K562 (cell line): ENCODE data around the gene FBXL12. TPM values are rescaled to one million over a fixed set of nuclear protein-coding genes. Genes with fewer than 3 reads are reported as not detected.

Experiments used
- BHLHE40 ChIP-seq: IDR thresholded peaks from 2 replicates; pipeline ENCODE4 v1.6.1; 2011; ENCODE audit warnings: low read length, improper control_type of control experiment
- ESRRA ChIP-seq: fragments of 450-650 bp; IDR thresholded peaks from 2 replicates; pipeline ENCODE4 v1.6.1; 2014; ENCODE audit warnings: low read depth, mild to moderate bottlenecking, moderate library complexity, borderline replicate concordance
- HCFC1 ChIP-seq: IDR thresholded peaks from 2 replicates; pipeline ENCODE4 v1.6.1; 2012; ENCODE audit warnings: low read depth, low read length, improper control_type of control experiment
- MTA3 ChIP-seq: fragments of 450-650 bp; formaldehyde crosslinking; IDR thresholded peaks from 2 replicates; pipeline ENCODE4 v1.6.1; 2017; ENCODE audit warnings: mild to moderate bottlenecking, borderline replicate concordance
- POU5F1 ChIP-seq: fragments of 150-350 bp; IDR thresholded peaks from 2 replicates; pipeline ENCODE4 v1.6.1; 2014; ENCODE audit warnings: borderline replicate concordance, low read length, low read depth, mild to moderate bottlenecking; ENCODE audit not compliant: partially characterized antibody
- RBM25 ChIP-seq: fragments of 200-400 bp; formaldehyde crosslinking; IDR thresholded peaks from 2 replicates; pipeline ENCODE4 v1.6.1; 2018; ENCODE audit warnings: low read length, low read depth, moderate library complexity; ENCODE audit not compliant: severe bottlenecking
- SMARCA4 ChIP-seq: fragments of 450-650 bp; IDR thresholded peaks from 2 replicates; pipeline ENCODE4 v1.6.1; 2016
- SRSF1 ChIP-seq: fragments of 200-400 bp; formaldehyde crosslinking; IDR thresholded peaks from 2 replicates; pipeline ENCODE4 v1.6.1; 2017; ENCODE audit warnings: mild to moderate bottlenecking, low read depth, low read length, moderate library complexity
- XRCC4 ChIP-seq: IDR thresholded peaks from one replicate; pipeline ENCODE4 v1.6.1; 2011; ENCODE audit not compliant: insufficient read depth, insufficient read length; ENCODE audit errors: extremely low read depth
- XRCC5 ChIP-seq: fragments of 200-400 bp; formaldehyde crosslinking; IDR thresholded peaks from 2 replicates; pipeline ENCODE4 v1.6.1; 2017; ENCODE audit warnings: low read depth, mild to moderate bottlenecking, low read length
- ZBTB5 ChIP-seq: fragments of 450-650 bp; IDR thresholded peaks from 2 replicates; pipeline ENCODE4 v1.6.1; 2017; ENCODE audit warnings: antibody characterized with exemption
- ZNF280B ChIP-seq: fragments of 250-450 bp; sonication (Bioruptor Pico); IDR thresholded peaks from 2 replicates; pipeline ENCODE4 v1.5.1; 2021; ENCODE audit warnings: mild to moderate bottlenecking
- polyA plus RNA-seq, 8 experiments: library from polyadenylated mRNA; depleted of rRNA in 4 of 8; stranded (reverse) in 5 of 8; unstranded in 3 of 8; fragments of >200 nt; fragmentation: Nextera tagmentation in 2 of 8; fragmentation: Illumina TruSeq in 1 of 8; extraction: Ambion mirVana in 2 of 8; extraction: Trizol in 1 of 8; gene quantifications; 2 replicates each; pipeline versions ENCODE4 v1.2.1 to v1.2.3, GENCODE V29; 2011 to 2014; ENCODE audit warnings: inconsistent platforms in 1 of 8, missing spikeins in 1 of 8
- total RNA-seq, 7 experiments: library from RNA; depleted of rRNA in 6 of 7; stranded (reverse); fragments of >200 nt in 6 of 7; fragmentation: Illumina TruSeq in 2 of 7; extraction: Trizol in 2 of 7; gene quantifications; 2 replicates each; pipeline versions ENCODE4 v1.2.1 to v1.2.3, GENCODE V29; 2011 to 2021; ENCODE audit warnings: low replicate concordance in 1 of 7
- TF ChIP-seq, protein P1 (sequence below), 2 experiments: IDR thresholded peaks; 2 replicates each; pipeline ENCODE4 v1.6.1; 2011; ENCODE audit warnings: borderline replicate concordance in 1 of 2, control low read depth in 1 of 2, low read depth in 1 of 2, low read length in 1 of 2, mild to moderate bottlenecking in 1 of 2, mixed read lengths in 1 of 2, moderate library complexity in 1 of 2; ENCODE audit not compliant: insufficient read depth in 1 of 2, insufficient read length in 1 of 2, poor library complexity in 1 of 2, severe bottlenecking in 1 of 2; ENCODE audit errors: extremely low read depth in 1 of 2
- TF ChIP-seq, protein P2 (sequence below): IDR thresholded peaks from 2 replicates; pipeline ENCODE4 v1.6.1; 2016; ENCODE audit warnings: missing genetic modification characterization, missing compliant biosample characterization
- TF ChIP-seq, protein P3 (sequence below), 2 experiments: fragments of 450-650 bp in 1 of 2; IDR thresholded peaks; 2 replicates each; pipeline ENCODE4 v1.6.1; 2011 to 2017; ENCODE audit warnings: low read depth in 2 of 2, antibody characterized with exemption in 1 of 2, borderline replicate concordance in 1 of 2, low read length in 1 of 2, mild to moderate bottlenecking in 1 of 2, mixed read lengths in 1 of 2; ENCODE audit not compliant: control insufficient read depth in 1 of 2

The FBXL12 gene
- total and polyA plus RNA-seq, 9 of the 15 experiments (the other 6 are each of a cell fraction or from before 2014, with no cell fraction given) = 2.7 to 40.5 (median 26.5) TPM

DNA sequence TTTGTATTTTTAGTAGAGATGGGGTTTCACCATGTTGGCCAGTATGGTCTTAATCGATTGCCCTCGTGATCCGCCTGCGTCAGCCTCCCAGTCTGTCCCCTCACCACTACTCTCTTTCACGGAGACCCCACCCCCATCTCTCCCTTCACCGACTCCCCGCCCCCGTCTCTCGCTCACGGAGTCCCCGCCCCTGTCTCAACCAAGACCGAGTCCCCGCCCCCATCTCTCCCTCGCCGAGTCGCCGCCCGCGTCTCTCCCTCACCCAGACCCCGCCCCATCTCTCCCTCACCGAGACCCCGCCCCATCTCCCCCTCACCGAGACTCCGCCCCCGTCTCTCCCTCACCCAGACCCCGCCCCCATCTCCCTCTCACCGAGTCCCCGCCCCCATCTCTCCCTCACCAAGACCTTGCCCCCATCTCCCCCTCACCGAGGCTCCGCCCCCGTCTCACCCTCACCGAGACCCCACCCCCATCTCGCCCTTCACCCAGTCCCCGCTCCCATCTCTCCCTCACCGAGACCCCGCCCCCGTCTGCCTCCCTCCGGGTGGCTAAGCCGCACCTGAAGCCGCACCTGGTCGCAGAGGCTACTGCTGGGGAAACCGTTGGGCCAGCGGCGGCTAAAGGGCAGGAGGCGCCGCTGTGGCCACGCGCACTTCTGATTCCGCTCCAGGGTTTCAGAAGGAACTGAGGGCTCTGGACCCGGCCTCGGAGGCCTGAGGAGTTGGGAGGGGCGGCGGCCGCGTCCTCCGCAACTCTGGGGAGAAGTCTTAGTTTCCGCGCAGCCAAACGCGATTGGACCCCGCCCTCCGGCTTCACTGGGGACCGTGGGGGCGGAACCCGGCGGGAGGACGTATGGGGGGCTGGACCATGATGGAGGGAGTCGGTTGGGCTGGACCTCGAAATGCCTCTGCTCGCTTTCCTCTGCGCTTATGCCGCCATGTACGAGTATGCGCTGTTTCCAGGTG is 33.2 kb downstream of the FBXL12 start (continued):
- TF ChIP-seq ZBTB5 = peak; percentile 61; the same call in 1 of the 2 replicates
- TF ChIP-seq XRCC5 = no peak
- no peak for TF ChIP-seq SRSF1
- 0 out of 2 replicates have a peak, but pooled peaks have one; percentile 30 for TF ChIP-seq HCFC1
- TF ChIP-seq XRCC4 = no peak
- TF ChIP-seq BHLHE40 = no peak
- TF ChIP-seq, protein P1, sequence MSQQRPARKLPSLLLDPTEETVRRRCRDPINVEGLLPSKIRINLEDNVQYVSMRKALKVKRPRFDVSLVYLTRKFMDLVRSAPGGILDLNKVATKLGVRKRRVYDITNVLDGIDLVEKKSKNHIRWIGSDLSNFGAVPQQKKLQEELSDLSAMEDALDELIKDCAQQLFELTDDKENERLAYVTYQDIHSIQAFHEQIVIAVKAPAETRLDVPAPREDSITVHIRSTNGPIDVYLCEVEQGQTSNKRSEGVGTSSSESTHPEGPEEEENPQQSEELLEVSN (IDR thresholded peaks at IDR 0.05; ENCODE audit: borderline replicate concordance in 1 of 2, extremely low read depth in 1 of 2, insufficient read depth in 1 of 2, insufficient read length in 1 of 2, low read depth in 1 of 2, low read length in 1 of 2, poor library complexity in 1 of 2, severe bottlenecking in 1 of 2) = peak in 1 of 2 experiments; percentile 50
- TF ChIP-seq, protein P2, sequence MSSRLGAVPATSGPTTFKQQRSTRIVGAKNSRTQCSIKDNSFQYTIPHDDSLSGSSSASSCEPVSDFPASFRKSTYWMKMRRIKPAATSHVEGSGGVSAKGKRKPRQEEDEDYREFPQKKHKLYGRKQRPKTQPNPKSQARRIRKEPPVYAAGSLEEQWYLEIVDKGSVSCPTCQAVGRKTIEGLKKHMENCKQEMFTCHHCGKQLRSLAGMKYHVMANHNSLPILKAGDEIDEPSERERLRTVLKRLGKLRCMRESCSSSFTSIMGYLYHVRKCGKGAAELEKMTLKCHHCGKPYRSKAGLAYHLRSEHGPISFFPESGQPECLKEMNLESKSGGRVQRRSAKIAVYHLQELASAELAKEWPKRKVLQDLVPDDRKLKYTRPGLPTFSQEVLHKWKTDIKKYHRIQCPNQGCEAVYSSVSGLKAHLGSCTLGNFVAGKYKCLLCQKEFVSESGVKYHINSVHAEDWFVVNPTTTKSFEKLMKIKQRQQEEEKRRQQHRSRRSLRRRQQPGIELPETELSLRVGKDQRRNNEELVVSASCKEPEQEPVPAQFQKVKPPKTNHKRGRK (tag) = no peak
- TF ChIP-seq, protein P3, sequence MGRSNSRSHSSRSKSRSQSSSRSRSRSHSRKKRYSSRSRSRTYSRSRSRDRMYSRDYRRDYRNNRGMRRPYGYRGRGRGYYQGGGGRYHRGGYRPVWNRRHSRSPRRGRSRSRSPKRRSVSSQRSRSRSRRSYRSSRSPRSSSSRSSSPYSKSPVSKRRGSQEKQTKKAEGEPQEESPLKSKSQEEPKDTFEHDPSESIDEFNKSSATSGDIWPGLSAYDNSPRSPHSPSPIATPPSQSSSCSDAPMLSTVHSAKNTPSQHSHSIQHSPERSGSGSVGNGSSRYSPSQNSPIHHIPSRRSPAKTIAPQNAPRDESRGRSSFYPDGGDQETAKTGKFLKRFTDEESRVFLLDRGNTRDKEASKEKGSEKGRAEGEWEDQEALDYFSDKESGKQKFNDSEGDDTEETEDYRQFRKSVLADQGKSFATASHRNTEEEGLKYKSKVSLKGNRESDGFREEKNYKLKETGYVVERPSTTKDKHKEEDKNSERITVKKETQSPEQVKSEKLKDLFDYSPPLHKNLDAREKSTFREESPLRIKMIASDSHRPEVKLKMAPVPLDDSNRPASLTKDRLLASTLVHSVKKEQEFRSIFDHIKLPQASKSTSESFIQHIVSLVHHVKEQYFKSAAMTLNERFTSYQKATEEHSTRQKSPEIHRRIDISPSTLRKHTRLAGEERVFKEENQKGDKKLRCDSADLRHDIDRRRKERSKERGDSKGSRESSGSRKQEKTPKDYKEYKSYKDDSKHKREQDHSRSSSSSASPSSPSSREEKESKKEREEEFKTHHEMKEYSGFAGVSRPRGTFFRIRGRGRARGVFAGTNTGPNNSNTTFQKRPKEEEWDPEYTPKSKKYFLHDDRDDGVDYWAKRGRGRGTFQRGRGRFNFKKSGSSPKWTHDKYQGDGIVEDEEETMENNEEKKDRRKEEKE (IDR thresholded peaks at IDR 0.05; ENCODE audit: borderline replicate concordance in 1 of 2, control insufficient read depth in 1 of 2, low read depth in 2 of 2, low read length in 1 of 2) = no peak
- peak; percentile 73; the same call in 1 of the 2 replicates for TF ChIP-seq ESRRA
- TF ChIP-seq SMARCA4 = peak; percentile 40; the same call in 1 of the 2 replicates
- TF ChIP-seq RBM25 = no peak
- peak; percentile 84 for TF ChIP-seq MTA3
- TF ChIP-seq ZNF280B = no peak
- TF ChIP-seq POU5F1 = no peak
